Panc1 (cell line): ENCODE results near the gene ADAMTSL3.

Experiments used
- CTCF ChIP-seq: fragments of 450-650 bp; IDR thresholded peaks from 2 replicates; pipeline ENCODE4 v1.5.1; 2017; ENCODE audit warnings: mild to moderate bottlenecking
- REST ChIP-seq, 2 experiments: IDR thresholded peaks; 2 replicates each; pipeline ENCODE4 v1.6.1; 2011 to 2012; ENCODE audit warnings: low read depth in 2 of 2, control low read depth in 1 of 2, low read length in 1 of 2, mild to moderate bottlenecking in 1 of 2, moderate library complexity in 1 of 2; ENCODE audit not compliant: insufficient read depth in 1 of 2
- SIN3A ChIP-seq: IDR thresholded peaks from 2 replicates; pipeline ENCODE4 v1.6.1; 2012; ENCODE audit warnings: low read depth, mild to moderate bottlenecking, low read length, moderate library complexity, borderline replicate concordance; ENCODE audit not compliant: insufficient read depth

- TF ChIP-seq CTCF, result no peak
- no peak for TF ChIP-seq REST (IDR thresholded peaks at IDR 0.05; ENCODE audit: insufficient read depth in 1 of 2, low read depth in 2 of 2, low read length in 1 of 2)
- TF ChIP-seq SIN3A, result no peak
Observed at GRCh38 chr15:83930392-83931212, 276.7 kb downstream of the ADAMTSL3 start.
